ENCODE measurements around the gene SFTPB.

DNA sequence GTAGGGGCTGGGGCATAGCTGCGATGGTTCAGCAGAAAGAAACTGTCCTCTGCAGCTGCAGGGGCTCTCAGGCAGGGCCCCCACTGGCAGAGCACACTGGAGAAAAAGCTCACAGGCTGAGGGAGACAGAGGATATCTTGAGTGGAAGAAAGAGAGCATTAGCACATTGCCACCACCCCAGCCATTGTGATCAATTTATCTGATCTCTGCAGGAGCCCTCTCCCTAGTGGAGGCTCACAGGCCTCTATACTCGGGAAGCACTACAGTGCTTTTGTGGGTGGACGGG is 801 bp upstream of the SFTPB start:
- TF ChIP-seq, protein P1, sequence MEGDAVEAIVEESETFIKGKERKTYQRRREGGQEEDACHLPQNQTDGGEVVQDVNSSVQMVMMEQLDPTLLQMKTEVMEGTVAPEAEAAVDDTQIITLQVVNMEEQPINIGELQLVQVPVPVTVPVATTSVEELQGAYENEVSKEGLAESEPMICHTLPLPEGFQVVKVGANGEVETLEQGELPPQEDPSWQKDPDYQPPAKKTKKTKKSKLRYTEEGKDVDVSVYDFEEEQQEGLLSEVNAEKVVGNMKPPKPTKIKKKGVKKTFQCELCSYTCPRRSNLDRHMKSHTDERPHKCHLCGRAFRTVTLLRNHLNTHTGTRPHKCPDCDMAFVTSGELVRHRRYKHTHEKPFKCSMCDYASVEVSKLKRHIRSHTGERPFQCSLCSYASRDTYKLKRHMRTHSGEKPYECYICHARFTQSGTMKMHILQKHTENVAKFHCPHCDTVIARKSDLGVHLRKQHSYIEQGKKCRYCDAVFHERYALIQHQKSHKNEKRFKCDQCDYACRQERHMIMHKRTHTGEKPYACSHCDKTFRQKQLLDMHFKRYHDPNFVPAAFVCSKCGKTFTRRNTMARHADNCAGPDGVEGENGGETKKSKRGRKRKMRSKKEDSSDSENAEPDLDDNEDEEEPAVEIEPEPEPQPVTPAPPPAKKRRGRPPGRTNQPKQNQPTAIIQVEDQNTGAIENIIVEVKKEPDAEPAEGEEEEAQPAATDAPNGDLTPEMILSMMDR (IDR thresholded peaks at IDR 0.05; ENCODE audit: poor library complexity): no peak
- no peak for TF ChIP-seq EZH2phosphoT487 (IDR thresholded peaks at IDR 0.05; ENCODE audit: low read depth, severe bottlenecking, unreplicated experiment)
- TF ChIP-seq EZH2 (IDR thresholded peaks at IDR 0.05; ENCODE audit: borderline replicate concordance): no peak
